H1 (cell line): ENCODE data around the gene ETV5. TPM values are rescaled to one million over a fixed set of nuclear protein-coding genes. Genes with fewer than 3 reads are reported as not detected.

Source experiments
- CTCF ChIA-PET: fragments of 300-600 bp; sonication (Branson Sonifier 250); formaldehyde crosslinking; loops from one replicate; lab custom pipeline; 2021; ENCODE audit not compliant: partially characterized antibody; lab: Charles Lee
- POLR2A ChIA-PET: fragments of 300-600 bp; sonication (Branson Sonifier 250); formaldehyde crosslinking; loops from one replicate; lab custom pipeline; 2021; ENCODE audit warnings: inconsistent platforms; ENCODE audit not compliant: partially characterized antibody; lab: Charles Lee
- DNase-seq, 2 experiments: peaks; one replicate each; pipeline versions ENCODE4 v3.0.0 to v3.0.0-alpha.2; 2010 to 2022; ENCODE audit warnings: low spot score in 2 of 2, low read depth in 1 of 2, mixed read lengths in 1 of 2
- FAIRE-seq: peaks from 2 replicates; lab custom pipeline; 2011; peaks lifted over from hg19 to GRCh38; lab: Jason Lieb, UNC
- H2AFZ ChIP-seq: 2 replicates; pipeline ENCODE4 v1.8.1; 2012; ENCODE audit warnings: low read length, inconsistent platforms
- H2AK5ac ChIP-seq: 2 replicates; pipeline ENCODE4 v1.6.1; 2013; ENCODE audit warnings: low read depth, low read length
- H2BK120ac ChIP-seq: replicated peaks from 2 replicates; pipeline ENCODE3; 2013; ENCODE audit warnings: low read depth, low read length, inconsistent platforms
- H2BK12ac ChIP-seq: 2 replicates; pipeline ENCODE4 v1.6.1; 2013; ENCODE audit warnings: low read depth, low read length
- H2BK15ac ChIP-seq: 2 replicates; pipeline ENCODE4 v1.6.1; 2013; ENCODE audit warnings: low read length
- H2BK20ac ChIP-seq: 2 replicates; pipeline ENCODE4 v1.6.1; 2013; ENCODE audit warnings: low read length
- H2BK5ac ChIP-seq: 2 replicates; pipeline ENCODE4 v1.6.1; 2013; ENCODE audit warnings: low read depth, low read length
- H3K14ac ChIP-seq: 2 replicates; pipeline ENCODE4 v1.6.1; 2013; ENCODE audit warnings: inconsistent platforms; ENCODE audit not compliant: insufficient read length
- H3K18ac ChIP-seq: 2 replicates; pipeline ENCODE4 v1.6.1; 2013; ENCODE audit warnings: low read length; ENCODE audit errors: extremely low read depth
- H3K23ac ChIP-seq: 2 replicates; pipeline ENCODE4 v1.6.1; 2013; ENCODE audit warnings: inconsistent platforms; ENCODE audit not compliant: insufficient read length
- H3K23me2 ChIP-seq: 2 replicates; pipeline ENCODE4 v1.6.1; 2013; ENCODE audit warnings: low read depth, low read length
- H3K27ac ChIP-seq: 2 replicates; pipeline ENCODE4 v1.6.1; 2011; ENCODE audit warnings: low read depth, low read length, inconsistent platforms
- H3K27me3 ChIP-seq, 4 experiments: replicated peaks in 1 of 4; 1 replicate in 1 of 4; 2 replicates in 3 of 4; pipeline versions ENCODE4 v1.6.1 to v1.8.1; 2011 to 2013; ENCODE audit warnings: low read length in 3 of 4, mild to moderate bottlenecking in 3 of 4, inconsistent platforms in 2 of 4, mixed read lengths in 2 of 4, moderate library complexity in 1 of 4; ENCODE audit not compliant: control insufficient read depth in 3 of 4, insufficient read depth in 3 of 4; ENCODE audit errors: extremely low read depth in 1 of 4
- H3K36me3 ChIP-seq, 4 experiments: 2 replicates each; pipeline versions ENCODE4 v1.6.1 to v1.8.1; 2011 to 2013; ENCODE audit warnings: mild to moderate bottlenecking in 4 of 4, low read length in 3 of 4, moderate library complexity in 2 of 4, control low read depth in 1 of 4, inconsistent platforms in 1 of 4; ENCODE audit not compliant: insufficient read depth in 4 of 4, control insufficient read depth in 2 of 4
- H3K4ac ChIP-seq: replicated peaks from 2 replicates; pipeline ENCODE3; 2013; ENCODE audit warnings: low read length, low read depth, mixed read lengths, inconsistent platforms; ENCODE audit not compliant: insufficient read length
- H3K4me1 ChIP-seq, 4 experiments: replicated peaks in 1 of 4; 1 replicate in 1 of 4; 2 replicates in 3 of 4; pipeline versions ENCODE4 v1.6.1 to v1.8.1; 2011 to 2013; ENCODE audit warnings: low read length in 3 of 4, inconsistent platforms in 2 of 4, mixed read lengths in 1 of 4; ENCODE audit not compliant: insufficient read depth in 4 of 4, control insufficient read depth in 3 of 4
- H3K4me2 ChIP-seq, 2 experiments: 2 replicates each; pipeline versions ENCODE4 v1.6.1 to v1.8.1; 2011 to 2013; ENCODE audit warnings: low read depth in 2 of 2, low read length in 2 of 2, control low read depth in 1 of 2, inconsistent platforms in 1 of 2, mild to moderate bottlenecking in 1 of 2; ENCODE audit not compliant: insufficient read depth in 1 of 2
- H3K4me3 ChIP-seq, 4 experiments: fragments of 200-600, 300-600 bp in 1 of 4; sonication (generic), shearing (Covaris generic), sonication (Bioruptor Twin) in 1 of 4; 2 replicates each; pipeline versions ENCODE4 v1.5.1 to v1.8.1; 2011 to 2016; ENCODE audit warnings: low read length in 4 of 4, low read depth in 3 of 4, control low read depth in 2 of 4, inconsistent platforms in 2 of 4, mild to moderate bottlenecking in 2 of 4, mixed read lengths in 1 of 4, moderate library complexity in 1 of 4; ENCODE audit not compliant: insufficient read depth in 2 of 4; ENCODE audit errors: extremely low read depth in 1 of 4
- H3K56ac ChIP-seq: replicated peaks from 2 replicates; pipeline ENCODE3; 2013; ENCODE audit warnings: low read depth, mild to moderate bottlenecking, mixed read lengths, low read length, inconsistent platforms; ENCODE audit not compliant: insufficient read length
- H3K79me1 ChIP-seq: 2 replicates; pipeline ENCODE4 v1.6.1; 2013; ENCODE audit warnings: low read depth, low read length, control low read depth
- H3K79me2 ChIP-seq, 2 experiments: 2 replicates each; pipeline versions ENCODE4 v1.6.1 to v1.8.1; 2012 to 2013; ENCODE audit warnings: low read length in 2 of 2, mild to moderate bottlenecking in 2 of 2, inconsistent platforms in 1 of 2; ENCODE audit not compliant: insufficient read depth in 2 of 2, control insufficient read depth in 1 of 2
- H3K9ac ChIP-seq, 4 experiments: replicated peaks in 1 of 4; 1 replicate in 1 of 4; 2 replicates in 3 of 4; pipeline versions ENCODE4 v1.6.1 to v1.8.1; 2011 to 2013; ENCODE audit warnings: low read depth in 3 of 4, low read length in 3 of 4, control low read depth in 2 of 4, mild to moderate bottlenecking in 2 of 4, moderate library complexity in 2 of 4, inconsistent platforms in 1 of 4; ENCODE audit errors: extremely low read depth in 1 of 4
- H3K9me3 ChIP-seq, 2 experiments: 2 replicates each; pipeline versions ENCODE4 v1.6.1 to v1.8.1; 2012 to 2013; ENCODE audit warnings: mild to moderate bottlenecking in 2 of 2, moderate library complexity in 2 of 2, control low read depth in 1 of 2, inconsistent platforms in 1 of 2, low read depth in 1 of 2, low read length in 1 of 2, mixed read lengths in 1 of 2; ENCODE audit not compliant: insufficient read depth in 2 of 2
- H4K20me1 ChIP-seq, 2 experiments: replicated peaks in 1 of 2; 2 replicates each; pipeline versions ENCODE3 to v1.8.1; 2011 to 2013; ENCODE audit warnings: inconsistent platforms in 2 of 2, low read length in 2 of 2, mild to moderate bottlenecking in 1 of 2; ENCODE audit not compliant: insufficient read depth in 2 of 2, control insufficient read depth in 1 of 2
- H4K5ac ChIP-seq: 2 replicates; pipeline ENCODE4 v1.6.1; 2013; ENCODE audit warnings: low read length, low read depth, mixed read lengths, inconsistent platforms; ENCODE audit not compliant: insufficient read length
- H4K8ac ChIP-seq: 2 replicates; pipeline ENCODE4 v1.8.0; 2013; ENCODE audit warnings: mild to moderate bottlenecking, moderate library complexity, low read length, inconsistent platforms; ENCODE audit not compliant: insufficient read depth; ENCODE audit errors: extremely low read depth
- H4K91ac ChIP-seq: replicated peaks from 2 replicates; pipeline ENCODE3; 2013; ENCODE audit warnings: low read length, mixed read lengths, inconsistent platforms; ENCODE audit not compliant: insufficient read length
- ASH2L ChIP-seq: fragments of 200-600, 300-600 bp; sonication (generic); IDR thresholded peaks from one replicate; pipeline ENCODE4 v1.7.1; 2017; ENCODE audit warnings: low read length
- CEBPB ChIP-seq: IDR thresholded peaks from 2 replicates; pipeline ENCODE4 v1.6.1; 2012; ENCODE audit warnings: low read depth, low read length
- CTBP2 ChIP-seq: IDR thresholded peaks from 2 replicates; pipeline ENCODE4 v1.7.0; 2011; ENCODE audit warnings: borderline replicate concordance, mild to moderate bottlenecking, moderate library complexity, mixed read lengths, low read length; ENCODE audit not compliant: insufficient read depth, insufficient read length
- EP300 ChIP-seq, 2 experiments: IDR thresholded peaks; 1 replicate in 1 of 2; 2 replicates in 1 of 2; pipeline ENCODE4 v1.6.1; 2011 to 2012; ENCODE audit warnings: low read depth in 2 of 2, low read length in 2 of 2, mild to moderate bottlenecking in 2 of 2, borderline replicate concordance in 1 of 2, inconsistent platforms in 1 of 2, moderate library complexity in 1 of 2
- KDM5A ChIP-seq: fragments of 200-600 bp; IDR thresholded peaks from 2 replicates; pipeline ENCODE4 v1.7.1; 2012; ENCODE audit warnings: mild to moderate bottlenecking, low read length, inconsistent platforms, mixed read lengths
- MAX ChIP-seq: IDR thresholded peaks from 2 replicates; pipeline ENCODE4 v1.6.1; 2012; ENCODE audit warnings: inconsistent platforms
- RXRA ChIP-seq: IDR thresholded peaks from 2 replicates; pipeline ENCODE4 v1.6.1; 2011; ENCODE audit warnings: low read depth, mild to moderate bottlenecking, low read length, moderate library complexity; ENCODE audit not compliant: insufficient read depth
- SIN3A ChIP-seq, 2 experiments: IDR thresholded peaks in 1 of 2; conservative IDR thresholded peaks in 1 of 2; 2 replicates each; pipeline ENCODE4 v1.6.1; 2011 to 2012; ENCODE audit warnings: low read length in 2 of 2, improper control_type of control experiment in 1 of 2, low read depth in 1 of 2, mild to moderate bottlenecking in 1 of 2
- SRF ChIP-seq: IDR thresholded peaks from 2 replicates; pipeline ENCODE4 v1.6.1; 2011; ENCODE audit warnings: mild to moderate bottlenecking, low read depth, low read length, moderate library complexity
- TAF7 ChIP-seq: optimal IDR thresholded peaks from 2 replicates; pipeline ENCODE3; 2011; ENCODE audit warnings: low read depth, mild to moderate bottlenecking, inconsistent platforms, low read length, moderate library complexity, borderline replicate concordance
- TBP ChIP-seq: IDR thresholded peaks from 2 replicates; pipeline ENCODE4 v1.6.1; 2011; ENCODE audit warnings: low read depth, low read length, improper control_type of control experiment
- TCF12 ChIP-seq: IDR thresholded peaks from 2 replicates; pipeline ENCODE4 v1.6.1; 2011; ENCODE audit warnings: low read depth, mild to moderate bottlenecking, low read length
- WGBS, 2 experiments: shearing (Covaris generic) in 1 of 2; methylation state at CpG; one replicate each; pipeline versions ENCODE4 v1.1.6 to v1.1.7; 2013 to 2015; ENCODE audit warnings: low lambda C conversion rate in 2 of 2, mixed read lengths in 2 of 2, inconsistent platforms in 1 of 2, low coverage in 1 of 2, missing lambda C conversion rate in 1 of 2; ENCODE audit not compliant: insufficient replicate concordance in 2 of 2, insufficient coverage in 1 of 2, insufficient read length in 1 of 2; ENCODE audit errors: extremely low coverage in 1 of 2, missing lambda C conversion rate in 1 of 2; 5-methylcytosine and 5-hydroxymethylcytosine counted together
- polyA plus RNA-seq, 7 experiments: library from polyadenylated mRNA; depleted of rRNA in 3 of 7; stranded (reverse) in 5 of 7; unstranded in 2 of 7; fragments of >200 nt in 5 of 7; fragments of 200-250 nt in 2 of 7; gene quantifications; 1 replicate in 5 of 7; 2 replicates in 1 of 7; 4 replicates in 1 of 7; pipeline versions ENCODE4 v1.2.1 to v1.2.3, GENCODE V29; 2011 to 2013; ENCODE audit warnings: missing spikeins in 2 of 7, mixed read lengths in 2 of 7
- total RNA-seq: library from RNA; stranded (reverse); fragmentation: NEBNext Ultra II Directional; extraction: Animal tissue kit (Norgen Biotek cat#: 25700); gene quantifications from 2 replicates; pipeline ENCODE4 v1.2.1, GENCODE V29; 2021

The ETV5 gene
- total and polyA plus RNA-seq, 2 of the 8 experiments (the other 6 are each of a cell fraction or from before 2014, with no cell fraction given), result 13.1 to 36.9 TPM

- Histone ChIP-seq H4K8ac (no peak overlapping the region), H4K20me1 (peaks cover 0 to 3% of the 10 kb centered on the region in 2 experiments), H3K79me2 (no peaks in the 10 kb centered on the region), H3K4me1 (peaks cover 3 to 11% (median 8%) of the 10 kb centered on the region in 4 experiments; a peak in 4 of 7 replicates), H3K36me3 (no peaks in the 10 kb centered on the region; a peak in 1 of 8 replicates), H4K91ac (no peak overlapping the region), H4K5ac (no peak overlapping the region), H3K79me1 (no peaks in the 10 kb centered on the region), H2AK5ac (no peak overlapping the region), H3K4me2 (peak overlapping the region; percentile 46 to 50), H3K18ac (peak overlapping the region; percentile 71), H2BK15ac (no peak overlapping the region), H2AFZ (peak overlapping the region; percentile 78; the same call in 1 of the 2 replicates), H3K4ac (no peak overlapping the region), H3K23me2 (peaks cover 17% of the 10 kb centered on the region; the same call in 1 of the 2 replicates), H3K14ac (no peak overlapping the region), H3K4me3 (0 out of 8 replicates have a peak overlapping the region, but pooled peaks of 1 of the 4 experiments have one; percentile 1), H2BK120ac (peak overlapping the region; percentile 12), H3K9ac (no peak overlapping the region), H3K27me3 (peaks cover 0 to 2% (median 0%) of the 10 kb centered on the region in 4 experiments; a peak in 1 of 7 replicates), H2BK20ac (no peak overlapping the region), H2BK12ac (peak overlapping the region; percentile 68; the same call in 1 of the 2 replicates), H3K23ac (no peak overlapping the region), H3K56ac (no peak overlapping the region), H2BK5ac (no peak overlapping the region; the same call in 1 of the 2 replicates), H3K27ac (no peak overlapping the region), H3K9me3 (no peaks in the 10 kb centered on the region)
- CTCF ChIA-PET, result interaction anchor here (0.8 to 1.2 kb wide), 5 partner anchors 8 to 108 kb away, joined by 3 to 4 read pairs (median 4); no protein-coding TSS in a partner anchor
- WGBS, 2 experiments, result 42% methylated on average over 2 of the region's 2 CpGs; no CpG with 5 or more reads in 1 of the 2 experiments
- peak in 1 of 2 experiments; percentile 59 for DNase-seq
- FAIRE-seq, result peak; percentile 70
- POLR2A ChIA-PET, result interaction anchor here (0.7 to 5.9 kb wide), 3 partner anchors 13 to 71 kb away, joined by 3 to 42 read pairs (median 9); partner anchors contain the start of gene ETV5
- no peak for TF ChIP-seq CEBPB
- TF ChIP-seq TBP, result no peak
- no peak for TF ChIP-seq CTBP2
- TF ChIP-seq SRF, result no peak
- TF ChIP-seq TCF12, result peak; percentile 90; the same call in 1 of the 2 replicates
- no peak for TF ChIP-seq EP300 (IDR thresholded peaks at IDR 0.05; ENCODE audit: borderline replicate concordance in 1 of 2, low read depth in 2 of 2, low read length in 2 of 2)
- no peak for TF ChIP-seq RXRA
- TF ChIP-seq KDM5A, result no peak
- no peak for TF ChIP-seq MAX
- TF ChIP-seq ASH2L, result peak; percentile 42
- TF ChIP-seq SIN3A (conservative IDR thresholded peaks at IDR 0.05 in 1 of 2, IDR thresholded peaks at IDR 0.05 in 1 of 2; ENCODE audit: low read depth in 1 of 2, low read length in 2 of 2), result no peak
- TF ChIP-seq TAF7, result no peak
Observed at GRCh38 chr3:186121968-186122367, 13.1 kb upstream of the ETV5 start.
